ENCODE measurements around the gene CYP2W1. TPM values are rescaled to one million over a fixed set of nuclear protein-coding genes. Genes with fewer than 3 reads are reported as not detected.

CYP2W1 gene
- total RNA-seq, 2 experiments from 2014 or later: not detected

DNA sequence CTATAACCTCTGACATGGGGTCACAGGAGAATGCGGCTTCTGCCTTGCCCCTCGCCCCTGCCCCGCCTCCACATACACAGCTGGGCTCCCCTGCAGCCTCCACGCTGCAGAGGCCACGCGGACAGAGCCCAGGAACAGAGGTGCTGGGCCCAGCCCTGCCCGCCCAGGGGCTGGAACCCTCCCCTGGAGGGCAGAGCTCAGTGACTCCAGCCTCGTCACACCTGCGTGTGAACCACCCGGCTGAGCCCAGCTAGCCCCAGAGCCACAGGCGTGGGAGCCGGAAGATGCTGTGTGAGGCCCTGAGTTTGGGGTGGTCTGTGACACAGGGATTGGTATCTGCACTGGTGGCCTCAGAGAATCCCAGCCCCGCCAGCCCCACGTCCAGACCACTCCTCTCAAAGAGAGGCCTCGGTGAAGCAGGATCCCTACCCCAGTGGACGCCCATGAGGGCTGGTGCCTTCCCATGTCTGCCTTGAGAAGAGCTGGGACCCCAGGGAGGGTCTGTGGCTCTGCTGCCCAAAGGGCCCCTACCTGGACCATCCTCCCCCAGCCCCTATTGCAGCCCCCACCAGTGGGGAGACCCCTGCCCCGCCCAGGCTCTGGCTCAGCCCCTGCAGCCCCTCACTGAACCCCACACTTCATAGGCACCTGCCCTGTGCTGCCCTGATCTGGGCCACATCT lies 20.4 kb upstream of the CYP2W1 start:
- CTCF ChIA-PET: interaction anchor here (0.6 to 1.6 kb wide), 2 partner anchors 11 to 12 kb away, joined by 3 to 4 read pairs; no protein-coding TSS in a partner anchor
- peaks cover 2% of the 10 kb centered on the region for H3K36me3 Mint-ChIP-seq
- intact Hi-C loops (cut with micrococcal nuclease): no loop called here

GRCh38 chr7:963236-964078 lies 19.5 kb upstream of the CYP2W1 start:
- Mint-ChIP-seq H3K36me3 (peaks cover 7% of the 10 kb centered on the region), H3K27me3 (peaks cover 4% of the 10 kb centered on the region), H3K4me3 (no peak overlapping the region), H3K27ac (no peak overlapping the region), H3K9me3 (no peaks in the 10 kb centered on the region), H3K4me1 (ENCODE audit: low read depth) (peaks cover 14% of the 10 kb centered on the region)
- ChIA-PET CTCF (interaction anchor here (0.6 to 1.6 kb wide), 2 partner anchors 10 to 11 kb away, joined by 3 to 4 read pairs; no protein-coding TSS in a partner anchor), POLR2A (interaction anchor here (0.7 to 1.5 kb wide), 2 partner anchors 12 to 33 kb away, joined by 4 read pairs; partner anchors contain the start of gene COX19)
- intact Hi-C loops (cut with micrococcal nuclease): no loop called here
- DNase-seq: peak; percentile 29

More for the DNA sequence above, 20.4 kb upstream of the CYP2W1 start:
- H3K27me3 Mint-ChIP-seq: peaks cover 4% of the 10 kb centered on the region
- POLR2A ChIA-PET: interaction anchor here (0.6 to 1.5 kb wide), 2 partner anchors 12 to 50 kb away, joined by 3 to 4 read pairs; partner anchors contain the start of gene COX19
- no peak overlapping the region for H3K27ac Mint-ChIP-seq
- peaks cover 14% of the 10 kb centered on the region for H3K4me1 Mint-ChIP-seq (ENCODE audit: low read depth)
- H3K9me3 Mint-ChIP-seq: no peaks in the 10 kb centered on the region
- H3K4me3 Mint-ChIP-seq: no peak overlapping the region
- no peak for DNase-seq

DNA sequence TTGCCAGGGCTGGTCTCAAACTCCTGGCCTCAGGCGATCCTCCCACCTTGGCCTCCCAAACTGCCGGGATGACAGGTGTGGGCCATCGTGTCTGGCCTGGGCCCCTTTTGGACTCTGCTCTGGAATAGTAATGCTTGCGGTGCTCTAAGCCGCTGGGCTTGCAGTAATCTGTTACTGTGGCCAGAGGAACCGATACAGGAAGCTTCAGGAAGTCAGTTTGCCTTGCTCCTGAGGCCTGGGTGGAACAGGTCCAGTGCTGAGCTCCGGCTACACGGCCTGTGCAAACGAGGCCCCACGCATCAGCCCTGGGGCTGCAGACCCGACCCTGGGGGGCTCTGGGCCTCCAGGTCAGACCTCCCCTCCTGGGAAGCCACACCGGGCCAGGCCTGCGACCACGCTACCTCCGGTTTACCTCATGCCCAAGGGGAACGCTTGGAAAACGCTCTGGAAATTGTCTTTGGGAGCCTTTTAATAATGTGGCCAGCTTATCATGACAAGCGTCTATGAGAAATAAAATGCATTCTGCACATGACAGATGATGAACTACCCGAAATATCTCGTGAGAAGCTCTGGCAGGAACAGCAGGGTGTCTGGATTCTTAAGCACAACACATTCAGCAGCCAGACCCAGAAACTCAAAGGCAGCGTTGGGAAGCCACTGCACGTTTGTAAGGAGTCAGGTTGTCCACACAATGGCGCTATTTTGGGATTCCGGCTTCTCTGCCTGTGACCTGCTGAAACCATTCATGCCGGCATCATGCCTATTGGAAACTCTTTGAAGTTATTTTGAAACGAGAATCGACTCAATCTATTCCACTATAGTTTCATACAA lies 18.4 kb upstream of the CYP2W1 start:
- Mint-ChIP-seq H3K36me3 (peaks cover 14% of the 10 kb centered on the region), H3K27me3 (peaks cover 4% of the 10 kb centered on the region), H3K27ac (no peak overlapping the region), H3K4me3 (no peak overlapping the region), H3K9me3 (no peaks in the 10 kb centered on the region), H3K4me1 (ENCODE audit: low read depth) (peaks cover 14% of the 10 kb centered on the region)
- no peak for DNase-seq
- ChIA-PET CTCF (no interaction called here), POLR2A (interaction anchor here (0.7 to 1.0 kb wide), 3 partner anchors 10 to 89 kb away, joined by 3 to 4 read pairs (median 3); no protein-coding TSS in a partner anchor)
- intact Hi-C loops (cut with micrococcal nuclease): no loop called here

DNA sequence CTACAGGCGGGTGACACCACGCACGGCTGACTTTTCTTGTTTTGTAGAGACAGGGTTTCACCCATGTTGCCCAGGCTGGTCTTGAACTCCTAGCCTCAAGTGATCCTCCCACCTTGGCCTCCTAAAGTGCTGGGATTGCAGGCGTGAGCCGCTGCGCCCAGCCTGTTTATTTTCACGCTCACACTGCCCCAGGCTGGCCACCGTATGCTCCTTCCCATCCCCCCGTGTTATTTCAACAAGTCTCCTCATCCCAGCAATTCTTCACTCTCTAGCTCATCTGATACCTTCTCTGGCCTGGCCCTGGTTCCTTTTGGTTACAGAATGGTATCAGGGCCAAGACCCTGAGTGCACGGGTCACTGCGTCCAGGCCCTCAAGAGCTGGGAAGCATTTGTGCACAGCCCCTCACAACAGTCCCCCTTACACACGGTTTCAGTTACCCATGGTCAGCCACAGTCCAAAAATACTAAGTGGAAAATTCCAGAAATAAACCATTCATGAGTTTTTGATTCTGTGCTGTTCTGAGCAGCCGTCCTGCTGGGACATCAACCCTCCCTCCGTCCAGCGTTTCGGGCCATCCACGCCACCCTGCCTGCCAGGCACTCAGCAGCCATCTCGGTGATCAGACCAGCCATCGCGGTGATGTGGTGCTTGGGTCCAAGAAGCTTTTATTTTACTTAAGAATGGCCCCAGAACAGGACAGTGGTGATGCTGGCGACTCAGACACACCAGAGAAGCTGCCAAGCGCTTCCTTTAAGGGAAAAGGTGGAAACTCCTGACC lies 16.5 kb upstream of the CYP2W1 start:
- ChIA-PET CTCF (interaction anchor here (0.9 kb wide), 1 partner anchor 121 kb away, joined by 3 read pairs; the partner anchor contains the start of gene GPER1), POLR2A (interaction anchor here (1.4 kb wide), 1 partner anchor 69 kb away, joined by 4 read pairs; no protein-coding TSS in a partner anchor)
- intact Hi-C loops (cut with micrococcal nuclease): no loop called here

DNA sequence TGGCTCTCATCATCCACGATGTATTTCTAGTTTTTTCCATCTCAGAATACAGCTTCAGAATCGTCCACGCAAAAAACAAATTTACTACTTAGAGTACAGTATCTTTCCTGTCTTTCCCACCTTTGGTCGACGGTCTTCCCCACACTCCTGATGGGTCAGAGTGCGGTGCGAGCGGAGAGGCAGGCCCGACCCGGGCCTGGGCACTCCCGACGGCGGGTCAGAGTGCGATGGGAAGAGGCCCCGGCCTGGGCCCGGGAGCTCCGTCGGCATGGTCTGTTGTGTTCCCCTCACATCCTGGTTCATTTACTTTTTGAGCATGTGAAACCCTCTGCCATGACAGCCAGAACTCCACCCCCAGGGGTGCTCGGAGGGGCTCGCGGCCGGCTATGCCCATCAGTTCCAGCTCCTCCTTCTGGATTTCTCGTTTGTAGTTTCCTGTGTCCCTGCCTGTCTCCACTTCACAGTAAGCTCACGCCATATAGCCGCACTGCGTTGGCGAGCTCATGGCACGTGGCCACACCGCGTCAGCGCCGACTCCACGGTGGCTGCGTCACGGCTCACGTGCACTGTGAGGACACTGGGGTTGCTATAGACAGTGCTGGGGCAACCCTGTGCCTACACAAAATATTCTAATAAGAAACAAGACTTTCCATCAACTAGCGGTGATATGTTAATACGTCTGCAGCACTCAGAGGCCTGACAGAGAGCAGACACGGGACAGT lies 15.5 kb upstream of the CYP2W1 start:
- Mint-ChIP-seq H3K27ac (no peak overlapping the region), H3K36me3 (peaks cover 28% of the 10 kb centered on the region), H3K4me3 (no peak overlapping the region), H3K27me3 (peaks cover 3% of the 10 kb centered on the region), H3K4me1 (ENCODE audit: low read depth) (peaks cover 28% of the 10 kb centered on the region), H3K9me3 (no peaks in the 10 kb centered on the region)
- CTCF ChIA-PET: interaction anchor here (0.9 kb wide), 1 partner anchor 120 kb away, joined by 3 read pairs; the partner anchor contains the start of gene GPER1
- POLR2A ChIA-PET: no interaction called here
- no peak for DNase-seq
- intact Hi-C loops (cut with micrococcal nuclease): no loop called here

More for the DNA sequence above, 16.5 kb upstream of the CYP2W1 start:
- Mint-ChIP-seq H3K27me3 (peaks cover 4% of the 10 kb centered on the region), H3K36me3 (peaks cover 20% of the 10 kb centered on the region), H3K9me3 (no peaks in the 10 kb centered on the region), H3K27ac (no peak overlapping the region), H3K4me1 (ENCODE audit: low read depth) (peaks cover 20% of the 10 kb centered on the region), H3K4me3 (no peak overlapping the region)
- DNase-seq: no peak

DNA sequence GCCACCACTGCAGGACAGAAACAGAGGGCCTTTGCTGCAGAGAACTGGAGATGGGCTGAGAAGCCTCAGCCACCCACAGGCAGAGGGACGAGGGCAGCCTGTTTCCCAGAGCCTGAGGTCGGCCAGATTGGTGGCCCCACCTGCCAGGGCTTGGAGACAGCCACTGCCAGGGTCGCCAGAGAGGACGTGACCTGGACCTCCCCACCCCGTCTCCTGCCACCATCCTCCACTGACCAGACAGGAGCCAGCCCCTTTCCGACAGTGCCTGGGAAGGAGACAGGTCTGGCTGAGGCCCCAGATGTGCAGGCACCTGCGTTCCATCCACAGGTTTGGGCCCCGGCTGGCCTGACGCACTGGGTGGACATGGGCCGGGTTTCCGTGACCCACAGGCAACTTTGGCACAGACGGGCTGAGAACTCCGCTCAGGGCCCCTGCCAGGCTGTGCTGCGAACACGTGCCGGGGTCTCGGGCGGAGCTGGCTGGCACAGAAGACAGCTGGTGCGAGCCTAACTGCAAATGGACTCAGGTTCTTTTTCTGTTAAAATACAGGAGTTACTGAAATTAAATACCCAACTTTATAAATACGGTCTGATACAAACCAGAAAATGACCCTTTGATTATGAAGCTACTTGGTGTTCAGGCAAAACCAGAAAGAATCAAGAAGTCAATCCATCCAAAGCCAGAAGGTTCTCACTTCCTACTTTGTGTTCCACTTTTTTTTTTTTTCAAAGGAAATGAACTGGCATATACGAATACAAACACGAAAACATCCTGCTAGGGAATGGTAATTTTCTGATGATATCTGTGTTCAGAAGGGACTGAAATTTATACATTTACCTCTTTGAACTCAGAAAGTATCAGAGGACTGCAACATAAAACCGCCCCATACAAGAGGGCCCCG lies 14.5 kb upstream of the CYP2W1 start:
- peaks cover 34% of the 10 kb centered on the region for H3K4me1 Mint-ChIP-seq (ENCODE audit: low read depth)
- POLR2A ChIA-PET: no interaction called here
- H3K27ac Mint-ChIP-seq: no peak overlapping the region
- H3K36me3 Mint-ChIP-seq: peaks cover 36% of the 10 kb centered on the region
- no peak for DNase-seq
- peaks cover 2% of the 10 kb centered on the region for H3K27me3 Mint-ChIP-seq
- H3K4me3 Mint-ChIP-seq: no peak overlapping the region
- CTCF ChIA-PET: interaction anchor here (1.4 kb wide), 1 partner anchor 25 kb away, joined by 5 read pairs; no protein-coding TSS in a partner anchor
- intact Hi-C loops (cut with micrococcal nuclease): no loop called here
- H3K9me3 Mint-ChIP-seq: no peaks in the 10 kb centered on the region

- Mint-ChIP-seq H3K9me3 (no peaks in the 10 kb centered on the region), H3K27me3 (no peaks in the 10 kb centered on the region), H3K4me1 (ENCODE audit: low read depth) (peaks cover 34% of the 10 kb centered on the region), H3K36me3 (peaks cover 36% of the 10 kb centered on the region), H3K4me3 (no peak overlapping the region), H3K27ac (no peak overlapping the region)
- POLR2A ChIA-PET: no interaction called here
- intact Hi-C loops (cut with micrococcal nuclease): no loop called here
- CTCF ChIA-PET: interaction anchor here (0.7 to 1.4 kb wide), 2 partner anchors 24 to 214 kb away, joined by 3 to 5 read pairs; no protein-coding TSS in a partner anchor
- DNase-seq: no peak
Observed at GRCh38 chr7:969403-969802, 13.6 kb upstream of the CYP2W1 start.

DNA sequence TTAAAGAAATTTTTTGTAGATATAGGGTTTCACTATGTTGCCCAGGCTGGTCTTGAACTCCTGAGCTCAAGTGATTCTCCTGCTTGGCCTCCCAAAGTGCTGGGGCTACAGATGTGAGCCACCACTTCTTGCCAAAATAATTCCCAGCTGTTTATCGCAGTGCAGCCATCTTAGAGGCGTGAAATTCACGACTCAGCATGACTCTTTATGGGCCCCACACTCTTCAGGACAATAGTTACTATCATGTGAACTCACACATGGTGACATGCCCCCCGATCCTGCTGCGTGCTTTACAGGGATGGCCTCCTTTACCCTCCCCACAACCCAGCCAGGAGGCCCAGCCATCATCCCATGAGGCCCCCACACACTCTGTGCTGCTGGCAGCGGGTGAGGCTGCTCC lies 12.2 kb upstream of the CYP2W1 start:
- Mint-ChIP-seq H3K4me1 (ENCODE audit: low read depth) (peaks cover 27% of the 10 kb centered on the region), H3K27ac (no peak overlapping the region), H3K9me3 (no peaks in the 10 kb centered on the region), H3K27me3 (no peaks in the 10 kb centered on the region), H3K4me3 (no peak overlapping the region), H3K36me3 (peaks cover 36% of the 10 kb centered on the region)
- CTCF ChIA-PET: interaction anchor here (0.5 kb wide), 1 partner anchor 11 kb away, joined by 3 read pairs; no protein-coding TSS in a partner anchor
- DNase-seq: no peak
- intact Hi-C loops (cut with micrococcal nuclease): no loop called here
- POLR2A ChIA-PET: no interaction called here

DNA sequence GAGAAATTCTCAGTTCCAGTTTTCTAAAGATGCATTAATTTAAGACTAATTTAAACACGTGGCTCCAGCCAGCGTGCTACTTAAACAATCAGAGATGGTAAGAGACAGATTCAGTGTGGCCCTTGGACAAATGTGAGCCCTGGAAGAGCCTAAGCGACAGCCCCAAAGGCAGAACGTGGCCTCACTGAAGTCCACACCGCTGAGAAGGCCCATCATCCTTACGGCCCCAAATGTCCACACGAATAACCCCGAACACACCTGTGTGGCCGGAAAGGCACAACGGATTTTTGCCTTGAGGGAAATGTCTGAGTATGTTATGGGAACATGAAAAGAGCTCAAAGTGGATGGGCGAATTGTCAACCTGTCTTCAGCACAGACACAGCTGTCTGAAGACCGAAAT lies 10.9 kb upstream of the CYP2W1 start:
- Mint-ChIP-seq H3K4me1 (ENCODE audit: low read depth) (peaks cover 27% of the 10 kb centered on the region), H3K36me3 (peaks cover 36% of the 10 kb centered on the region), H3K27me3 (no peaks in the 10 kb centered on the region), H3K4me3 (no peak overlapping the region), H3K27ac (no peak overlapping the region), H3K9me3 (no peaks in the 10 kb centered on the region)
- DNase-seq: no peak
- intact Hi-C loops (cut with micrococcal nuclease): no loop called here
- CTCF ChIA-PET: interaction anchor here (1.0 to 2.6 kb wide), 4 partner anchors 9 to 94 kb away, joined by 4 to 13 read pairs (median 7); no protein-coding TSS in a partner anchor
- POLR2A ChIA-PET: interaction anchor here (1.1 kb wide), 1 partner anchor 36 kb away, joined by 3 read pairs; no protein-coding TSS in a partner anchor
